Anterior cingulate cortex (tissue), 58 donors: ENCODE results near the gene EXOC3.
"Not testable (repeated sequence)": the region's sequence is repeated elsewhere in the genome, so short reads cannot be mapped to it uniquely, and the experiment has no call there.

Source experiments
- DNase-seq, 58 donors: peaks; one replicate each; lab custom pipeline; 2025; lab: John Stamatoyannopoulos, UW

The EXOC3 gene

GRCh38 chr5:470961-471749, 28.2 kb downstream of the EXOC3 start:
- DNase-seq, result no peak

- DNase-seq, result no peak
These were observed 28.7 kb downstream of the EXOC3 start for GRCh38 chr5:471750-472058.

GRCh38 chr5:472076-472655, 29.2 kb downstream of the EXOC3 start:
- peak in 5 of 58 donors; percentile 13 to 38 (median 23) for DNase-seq

GRCh38 chr5:472656-473550, 29.9 kb downstream of the EXOC3 start:
- DNase-seq, result peak in 57 of 58 donors; percentile 52 to 94 (median 81)

- peak in 10 of 58 donors; percentile 11 to 61 (median 44) for DNase-seq
These were observed 30.7 kb downstream of the EXOC3 start for GRCh38 chr5:473551-474192.

GRCh38 chr5:474232-474839, 31.4 kb downstream of the EXOC3 start:
- not testable (repeated sequence) for DNase-seq

GRCh38 chr5:474840-475661, 32.1 kb downstream of the EXOC3 start:
- no peak for DNase-seq

- DNase-seq, result no peak
These were observed 32.7 kb downstream of the EXOC3 start for GRCh38 chr5:475704-476101.

- DNase-seq, result no peak
These were observed 33.3 kb downstream of the EXOC3 start for GRCh38 chr5:476102-476813.

GRCh38 chr5:476814-477175, 33.8 kb downstream of the EXOC3 start:
- DNase-seq, result no peak

- no peak for DNase-seq
These were observed 34.3 kb downstream of the EXOC3 start for GRCh38 chr5:477247-477646.

GRCh38 chr5:477871-478270, 34.9 kb downstream of the EXOC3 start:
- DNase-seq, result no peak

- no peak for DNase-seq
These were observed 35.5 kb downstream of the EXOC3 start for GRCh38 chr5:478369-478981.

GRCh38 chr5:478982-479535, 36.1 kb downstream of the EXOC3 start:
- DNase-seq, result no peak

GRCh38 chr5:479566-480319, 36.8 kb downstream of the EXOC3 start:
- no peak for DNase-seq

GRCh38 chr5:481347-481746, 38.4 kb downstream of the EXOC3 start:
- no peak for DNase-seq

GRCh38 chr5:482021-482420, 39.0 kb downstream of the EXOC3 start:
- DNase-seq, result no peak
